Embryonic facial prominence (tissue), 1 donor: Measurements from ENCODE around the gene EBF4.

Source experiments
- DNase-seq: peaks from one replicate; pipeline ENCODE4 v3.0.0-alpha.2; 2016; ENCODE audit errors: extremely low spot score

EBF4 gene

GRCh38 chr20:2742934-2743559, 50.5 kb downstream of the EBF4 start:
- DNase-seq: no peak

GRCh38 chr20:2745060-2745910, 52.7 kb downstream of the EBF4 start:
- no peak for DNase-seq

- DNase-seq: no peak
Observed at GRCh38 chr20:2745936-2746635, 53.5 kb downstream of the EBF4 start.

- DNase-seq: no peak
Observed at GRCh38 chr20:2746636-2747265, 54.2 kb downstream of the EBF4 start.

GRCh38 chr20:2747676-2748235, 55.2 kb downstream of the EBF4 start:
- no peak for DNase-seq

GRCh38 chr20:2748551-2749342, 56.2 kb downstream of the EBF4 start:
- no peak for DNase-seq

- DNase-seq: no peak
Observed at GRCh38 chr20:2749343-2749950, 56.9 kb downstream of the EBF4 start.

- DNase-seq: no peak
Observed at GRCh38 chr20:2749951-2750490, 57.4 kb downstream of the EBF4 start.

- DNase-seq: no peak
Observed at GRCh38 chr20:2750491-2751251, 58.1 kb downstream of the EBF4 start.

GRCh38 chr20:2751347-2751877, 58.8 kb downstream of the EBF4 start:
- no peak for DNase-seq

GRCh38 chr20:2751878-2752566, 59.4 kb downstream of the EBF4 start:
- no peak for DNase-seq

GRCh38 chr20:2752567-2753460, 60.2 kb downstream of the EBF4 start:
- no peak for DNase-seq

- DNase-seq: no peak
Observed at GRCh38 chr20:2753461-2754040, 61.0 kb downstream of the EBF4 start.

GRCh38 chr20:2754424-2754823, 61.8 kb downstream of the EBF4 start:
- DNase-seq: no peak

GRCh38 chr20:2755451-2756055, 63.0 kb downstream of the EBF4 start:
- DNase-seq: no peak

- DNase-seq: no peak
Observed at GRCh38 chr20:2756056-2756611, 63.6 kb downstream of the EBF4 start.

GRCh38 chr20:2757001-2757400, 64.4 kb downstream of the EBF4 start:
- no peak for DNase-seq
